Dendritic cell treated with granulocyte-macrophage colony-stimulating factor and Interleukin-4, amounts not matched to agents 40 ng/mL and 50 ng/mL, for 4 days (primary cell): ENCODE data around the gene STON2.

Experiments used
- H3K27ac Mint-ChIP-seq: one replicate; pipeline ENCODE4 v1.8.0; 2022; ENCODE audit warnings: mild to moderate bottlenecking, mixed read lengths
- H3K27me3 Mint-ChIP-seq: one replicate; pipeline ENCODE4 v1.8.0; 2022; ENCODE audit warnings: mild to moderate bottlenecking, mixed read lengths
- H3K36me3 Mint-ChIP-seq: one replicate; pipeline ENCODE4 v1.8.0; 2022; ENCODE audit warnings: low read depth, mixed read lengths
- H3K4me1 Mint-ChIP-seq: one replicate; pipeline ENCODE4 v1.8.0; 2022; ENCODE audit warnings: low read depth, mixed read lengths
- H3K4me3 Mint-ChIP-seq: one replicate; pipeline ENCODE4 v1.8.0; 2022; ENCODE audit warnings: mild to moderate bottlenecking, moderate library complexity, mixed read lengths
- H3K9me3 Mint-ChIP-seq: one replicate; pipeline ENCODE4 v1.8.0; 2022; ENCODE audit warnings: mixed read lengths
- intact Hi-C: fragments of 100-400 bp; cut with micrococcal nuclease; formaldehyde crosslinking; loops from one replicate; pipeline ENCODE4 v1.15.0; 2022

The STON2 gene

DNA sequence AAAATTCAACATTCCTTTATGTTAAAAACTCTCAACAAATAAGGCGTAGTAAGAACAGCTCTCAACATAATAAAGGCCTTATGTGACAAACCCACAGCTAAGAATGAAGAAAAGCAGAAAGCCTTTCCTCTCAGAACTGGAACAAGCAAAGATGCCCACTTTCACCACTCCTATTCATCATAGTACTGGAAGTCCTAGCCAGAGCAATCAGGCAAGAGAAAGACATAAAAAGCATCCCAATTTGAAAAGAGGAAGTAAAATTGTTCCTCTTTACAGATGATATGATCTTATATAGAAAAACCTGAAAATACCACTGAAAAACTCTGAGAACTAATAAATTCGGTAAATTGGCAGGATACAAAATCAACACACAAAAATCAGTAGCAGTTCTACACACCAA is 52.1 kb downstream of the STON2 start:
- intact Hi-C loops = loop anchor here (10.0 kb wide), 1 partner anchor 63 kb away; no protein-coding TSS in a partner anchor
- H3K36me3 Mint-ChIP-seq = no peaks in the 10 kb centered on the region
- peaks cover 7% of the 10 kb centered on the region for H3K27me3 Mint-ChIP-seq
- no peak overlapping the region for H3K4me3 Mint-ChIP-seq
- no peak overlapping the region for H3K27ac Mint-ChIP-seq
- peaks cover 8% of the 10 kb centered on the region for H3K4me1 Mint-ChIP-seq
- H3K9me3 Mint-ChIP-seq = no peaks in the 10 kb centered on the region

DNA sequence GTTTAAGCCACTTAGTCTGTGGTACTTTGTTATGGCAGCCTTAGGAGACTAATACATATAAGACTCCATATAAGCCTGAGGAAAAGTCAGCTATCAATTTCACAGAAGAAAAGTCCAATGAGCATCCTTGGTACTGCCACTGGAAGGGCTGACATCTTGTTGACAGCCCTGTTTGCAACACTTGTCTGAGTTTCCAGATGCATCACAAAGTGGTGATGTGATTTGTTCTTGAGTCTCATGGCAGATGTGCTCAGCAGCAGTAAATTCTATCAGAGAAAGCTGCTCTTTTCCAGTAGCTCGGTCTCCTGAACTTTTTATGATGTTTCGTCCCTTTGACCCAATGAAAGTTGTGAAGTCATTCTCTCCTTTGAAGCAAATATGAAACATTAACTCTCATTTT is 54.3 kb downstream of the STON2 start:
- Mint-ChIP-seq H3K4me3 (no peak overlapping the region), H3K9me3 (no peaks in the 10 kb centered on the region), H3K4me1 (peaks cover 8% of the 10 kb centered on the region), H3K36me3 (no peaks in the 10 kb centered on the region), H3K27ac (no peak overlapping the region), H3K27me3 (peaks cover 6% of the 10 kb centered on the region)
- intact Hi-C loops = loop anchor here (10.0 kb wide), 1 partner anchor 61 kb away; no protein-coding TSS in a partner anchor

DNA sequence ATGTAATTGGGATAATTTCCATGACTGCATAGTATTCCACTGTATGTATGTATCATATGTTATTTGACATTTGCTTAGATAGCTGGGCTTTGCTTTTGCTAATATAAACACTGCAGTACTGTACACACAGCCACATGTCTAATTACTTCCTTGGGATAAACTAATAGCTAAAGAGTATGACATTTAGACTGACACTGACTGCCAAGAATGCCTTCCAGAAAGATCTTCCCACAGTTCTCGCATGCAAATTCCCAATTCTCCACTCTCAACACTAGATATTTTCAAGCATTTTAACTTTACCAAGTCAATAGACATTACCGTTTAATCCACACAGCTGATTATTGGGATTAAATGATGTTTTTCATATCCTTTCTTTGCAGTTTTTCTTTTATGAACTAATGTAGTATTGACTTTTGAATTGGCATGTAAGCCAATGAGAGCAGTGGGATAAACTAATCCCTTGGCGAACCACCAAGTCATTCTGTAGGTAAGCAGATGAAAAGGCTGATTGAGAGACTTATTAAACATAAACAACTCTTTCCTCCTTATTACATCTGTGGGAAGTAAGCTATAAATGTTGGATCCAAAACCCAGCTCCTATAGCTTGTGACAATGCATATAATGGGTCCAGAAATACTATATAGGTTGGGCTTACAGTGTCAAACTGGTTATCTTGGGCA is 55.5 kb downstream of the STON2 start:
- Mint-ChIP-seq H3K27me3 (peaks cover 3% of the 10 kb centered on the region), H3K9me3 (no peaks in the 10 kb centered on the region), H3K27ac (no peak overlapping the region), H3K4me3 (no peak overlapping the region), H3K36me3 (no peaks in the 10 kb centered on the region), H3K4me1 (peaks cover 8% of the 10 kb centered on the region)
- intact Hi-C loops = loop anchor here (10.0 kb wide), 1 partner anchor 60 kb away; no protein-coding TSS in a partner anchor

DNA sequence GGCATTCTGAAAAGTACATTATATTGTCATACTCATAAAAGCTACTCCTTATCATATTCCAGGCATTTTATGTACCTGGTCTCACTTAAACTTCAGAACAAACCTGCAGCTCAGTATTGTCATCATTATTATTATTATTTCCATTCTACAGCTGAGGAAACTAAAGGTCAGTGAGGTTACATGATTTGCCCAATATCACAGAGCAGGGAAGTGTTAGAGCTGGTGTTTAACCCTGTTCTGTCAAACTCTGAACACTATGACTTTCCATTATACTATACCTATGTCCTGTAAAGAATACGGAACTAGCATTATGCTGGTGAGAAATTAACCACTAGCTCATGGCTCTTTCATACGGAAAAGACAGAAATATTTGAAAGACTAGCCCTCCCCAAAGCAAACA is 56.4 kb downstream of the STON2 start:
- peaks cover 8% of the 10 kb centered on the region for H3K4me1 Mint-ChIP-seq
- no peak overlapping the region for H3K27ac Mint-ChIP-seq
- no peaks in the 10 kb centered on the region for H3K36me3 Mint-ChIP-seq
- H3K4me3 Mint-ChIP-seq = no peak overlapping the region
- intact Hi-C loops = loop anchor here (10.0 kb wide), 1 partner anchor 59 kb away; no protein-coding TSS in a partner anchor
- no peaks in the 10 kb centered on the region for H3K9me3 Mint-ChIP-seq
- peaks cover 6% of the 10 kb centered on the region for H3K27me3 Mint-ChIP-seq

DNA sequence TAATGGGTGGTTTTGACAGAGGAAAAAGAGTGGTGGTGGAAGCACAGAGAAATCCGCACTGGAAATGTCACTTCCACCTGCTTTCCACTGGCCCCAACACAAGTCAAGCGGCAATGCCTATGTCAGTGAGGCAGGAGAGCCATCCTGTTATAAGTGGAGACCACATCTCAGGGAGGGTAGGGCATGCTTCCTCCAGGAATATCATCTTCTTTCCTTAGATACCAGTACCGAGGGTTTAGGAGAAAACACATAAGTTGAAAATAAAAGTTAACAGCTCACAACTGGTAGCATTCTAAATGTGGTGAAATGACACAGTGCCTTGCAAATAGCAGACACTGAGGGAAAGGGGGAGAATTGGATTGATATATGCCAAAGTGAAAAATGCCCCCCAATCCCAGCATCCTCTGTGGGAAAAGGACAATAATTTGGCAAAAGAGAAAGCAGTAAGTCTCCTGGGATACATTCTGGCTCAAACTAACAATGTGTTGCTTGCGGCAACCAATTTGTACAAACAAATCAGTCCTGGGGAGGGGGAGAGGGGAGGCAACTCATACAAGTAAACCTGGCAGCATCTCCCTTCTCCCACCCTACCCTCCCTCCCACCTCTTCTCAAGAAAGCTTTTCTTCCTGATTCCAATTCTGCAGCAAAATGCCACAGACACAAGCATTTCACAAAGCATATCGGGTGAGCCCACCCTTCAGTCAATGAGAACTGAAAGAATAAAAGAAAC is 57.1 kb downstream of the STON2 start:
- H3K27ac Mint-ChIP-seq = no peak overlapping the region
- no peaks in the 10 kb centered on the region for H3K36me3 Mint-ChIP-seq
- peaks cover 3% of the 10 kb centered on the region for H3K4me1 Mint-ChIP-seq
- no peak overlapping the region for H3K4me3 Mint-ChIP-seq
- intact Hi-C loops = loop anchor here (10.0 kb wide), 1 partner anchor 58 kb away; no protein-coding TSS in a partner anchor
- H3K27me3 Mint-ChIP-seq = peaks cover 9% of the 10 kb centered on the region
- H3K9me3 Mint-ChIP-seq = no peaks in the 10 kb centered on the region

DNA sequence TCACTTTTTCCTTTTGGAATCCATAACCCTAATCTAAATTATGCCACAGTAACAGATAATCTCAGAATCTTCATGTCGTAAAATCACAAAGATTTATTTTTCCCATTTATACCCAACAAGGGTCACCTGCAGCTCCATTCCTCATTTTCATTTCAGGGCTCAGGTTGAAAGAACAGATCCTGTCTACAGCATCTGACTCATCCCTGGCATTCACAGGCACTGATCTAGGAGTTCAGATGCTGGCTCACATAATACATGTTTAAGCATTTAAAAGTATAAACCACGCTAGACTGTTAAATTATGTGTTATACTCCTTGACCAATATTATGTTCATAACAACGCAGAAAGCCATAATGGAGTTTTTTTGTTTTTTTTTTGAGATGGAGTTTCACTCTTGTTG is 58.3 kb downstream of the STON2 start:
- Mint-ChIP-seq H3K4me1 (peaks cover under 1% of the 10 kb centered on the region), H3K27ac (no peak overlapping the region), H3K4me3 (no peak overlapping the region), H3K27me3 (peaks cover 10% of the 10 kb centered on the region), H3K36me3 (no peaks in the 10 kb centered on the region), H3K9me3 (no peaks in the 10 kb centered on the region)
- intact Hi-C loops = loop anchor here (10.0 kb wide), 1 partner anchor 57 kb away; no protein-coding TSS in a partner anchor

DNA sequence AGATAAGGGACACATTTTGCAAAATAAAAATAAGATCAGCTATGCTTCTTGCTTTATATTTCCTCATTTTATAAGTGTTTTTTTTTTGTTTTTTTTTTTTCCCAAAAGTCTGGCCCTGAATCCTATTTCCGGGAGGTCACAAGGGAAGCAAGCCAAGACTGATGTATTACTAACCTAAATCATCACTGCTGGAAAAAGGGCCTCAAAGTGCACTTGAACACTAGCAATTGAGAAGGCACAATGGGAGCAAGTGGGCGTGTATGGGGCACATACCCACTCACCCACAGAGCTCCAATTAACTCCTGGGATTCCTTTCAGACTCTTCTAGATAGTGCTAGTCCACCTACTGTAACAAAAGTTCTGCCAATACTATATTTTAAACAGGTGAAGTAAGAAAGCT is 58.8 kb downstream of the STON2 start:
- intact Hi-C loops = loop anchor here (10.0 kb wide), 1 partner anchor 57 kb away; no protein-coding TSS in a partner anchor
- Mint-ChIP-seq H3K36me3 (no peaks in the 10 kb centered on the region), H3K9me3 (no peaks in the 10 kb centered on the region), H3K27me3 (peaks cover 12% of the 10 kb centered on the region), H3K27ac (no peak overlapping the region), H3K4me3 (no peak overlapping the region), H3K4me1 (peaks cover 5% of the 10 kb centered on the region)

DNA sequence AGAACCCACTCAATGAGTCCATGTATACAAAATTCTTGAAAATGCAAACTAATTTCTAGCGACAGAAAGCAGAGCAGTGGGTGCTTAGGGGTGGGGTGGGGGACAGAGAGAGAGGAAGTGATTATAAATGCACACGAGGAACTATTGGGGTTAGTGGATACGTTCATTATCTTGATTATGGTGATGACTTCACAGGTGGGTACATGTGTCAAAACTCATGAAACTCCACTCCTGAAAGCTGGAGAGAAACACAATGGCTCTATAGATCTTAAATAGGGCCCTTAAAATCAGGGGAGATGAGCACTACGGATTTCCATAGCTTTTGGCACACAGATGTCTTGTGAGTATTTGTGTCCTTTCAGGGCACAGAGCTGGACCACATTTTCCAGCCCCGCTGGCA is 59.9 kb downstream of the STON2 start:
- no peaks in the 10 kb centered on the region for H3K36me3 Mint-ChIP-seq
- peaks cover 13% of the 10 kb centered on the region for H3K27me3 Mint-ChIP-seq
- intact Hi-C loops = loop anchor here (10.0 kb wide), 1 partner anchor 55 kb away; no protein-coding TSS in a partner anchor
- peaks cover 6% of the 10 kb centered on the region for H3K4me1 Mint-ChIP-seq
- no peak overlapping the region for H3K4me3 Mint-ChIP-seq
- no peak overlapping the region for H3K27ac Mint-ChIP-seq
- H3K9me3 Mint-ChIP-seq = no peaks in the 10 kb centered on the region

DNA sequence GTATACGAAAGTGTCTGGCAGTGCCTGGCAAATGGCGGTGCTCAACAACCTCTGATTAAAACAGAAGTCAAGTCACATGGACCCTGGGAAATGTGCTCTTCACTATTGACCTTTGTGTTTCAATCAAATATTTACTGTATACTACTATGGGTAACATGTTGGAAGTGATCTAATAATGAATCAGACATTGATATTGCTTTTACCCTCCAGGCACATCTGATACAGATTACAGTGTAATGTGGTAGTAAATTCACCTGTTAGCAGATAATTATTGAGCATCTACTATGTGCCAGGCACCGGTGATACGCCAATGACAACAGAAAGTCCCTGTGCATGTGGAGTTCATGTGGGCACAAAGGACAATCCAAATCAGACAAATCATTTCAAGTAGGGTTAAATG is 63.1 kb downstream of the STON2 start:
- H3K4me1 Mint-ChIP-seq = peaks cover 12% of the 10 kb centered on the region
- H3K27me3 Mint-ChIP-seq = peaks cover 16% of the 10 kb centered on the region
- no peaks in the 10 kb centered on the region for H3K9me3 Mint-ChIP-seq
- no peak overlapping the region for H3K27ac Mint-ChIP-seq
- no peak overlapping the region for H3K4me3 Mint-ChIP-seq
- intact Hi-C loops = no loop called here
- H3K36me3 Mint-ChIP-seq = no peaks in the 10 kb centered on the region

DNA sequence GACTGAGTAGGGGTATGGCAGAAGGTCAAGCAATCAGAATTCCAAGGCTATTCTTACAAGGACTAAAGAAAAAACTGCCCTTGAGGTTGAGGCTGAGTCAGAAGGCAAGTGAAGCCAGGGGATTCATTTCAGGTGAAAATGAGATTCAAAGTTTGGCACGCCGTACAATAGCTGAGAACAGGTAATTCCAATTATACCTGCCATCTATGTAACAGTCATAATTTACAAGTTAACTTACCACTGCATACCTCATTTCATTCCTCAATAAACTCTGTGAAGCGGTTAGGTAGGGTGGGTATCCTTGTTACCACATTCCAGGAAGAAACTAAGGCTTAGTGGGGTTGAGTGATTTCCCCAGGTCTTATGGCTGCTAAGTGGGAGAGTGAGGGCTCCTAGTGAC is 64.1 kb downstream of the STON2 start:
- Mint-ChIP-seq H3K4me3 (no peak overlapping the region), H3K27me3 (peaks cover 16% of the 10 kb centered on the region), H3K27ac (no peak overlapping the region)

DNA sequence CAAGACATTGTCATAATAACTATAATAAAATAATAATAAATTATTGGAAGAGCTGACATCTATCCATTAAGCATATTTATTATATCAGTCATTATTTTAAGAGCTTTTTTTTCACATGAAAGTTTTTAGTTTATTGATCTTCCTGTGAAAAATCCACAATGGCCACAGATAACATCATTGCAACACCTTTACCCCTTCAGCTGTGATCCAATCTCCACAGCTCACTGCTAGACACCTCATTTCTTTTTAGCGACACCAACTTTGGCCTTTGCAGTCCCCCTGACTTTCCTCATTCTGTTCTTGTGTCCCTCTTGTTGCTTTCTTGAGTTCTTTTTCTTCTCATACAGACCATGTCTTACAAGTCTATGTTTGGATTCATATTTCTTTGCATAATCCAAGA is 67.4 kb downstream of the STON2 start:
- H3K27me3 Mint-ChIP-seq = peaks cover 13% of the 10 kb centered on the region
- H3K36me3 Mint-ChIP-seq = no peaks in the 10 kb centered on the region
- intact Hi-C loops = no loop called here
- no peak overlapping the region for H3K4me3 Mint-ChIP-seq
- H3K9me3 Mint-ChIP-seq = no peaks in the 10 kb centered on the region
- peaks cover 12% of the 10 kb centered on the region for H3K4me1 Mint-ChIP-seq
- H3K27ac Mint-ChIP-seq = no peak overlapping the region

More for the DNA sequence above, 64.1 kb downstream of the STON2 start:
- Mint-ChIP-seq H3K9me3 (no peaks in the 10 kb centered on the region), H3K4me1 (peaks cover 12% of the 10 kb centered on the region), H3K36me3 (no peaks in the 10 kb centered on the region)
- intact Hi-C loops = no loop called here

DNA sequence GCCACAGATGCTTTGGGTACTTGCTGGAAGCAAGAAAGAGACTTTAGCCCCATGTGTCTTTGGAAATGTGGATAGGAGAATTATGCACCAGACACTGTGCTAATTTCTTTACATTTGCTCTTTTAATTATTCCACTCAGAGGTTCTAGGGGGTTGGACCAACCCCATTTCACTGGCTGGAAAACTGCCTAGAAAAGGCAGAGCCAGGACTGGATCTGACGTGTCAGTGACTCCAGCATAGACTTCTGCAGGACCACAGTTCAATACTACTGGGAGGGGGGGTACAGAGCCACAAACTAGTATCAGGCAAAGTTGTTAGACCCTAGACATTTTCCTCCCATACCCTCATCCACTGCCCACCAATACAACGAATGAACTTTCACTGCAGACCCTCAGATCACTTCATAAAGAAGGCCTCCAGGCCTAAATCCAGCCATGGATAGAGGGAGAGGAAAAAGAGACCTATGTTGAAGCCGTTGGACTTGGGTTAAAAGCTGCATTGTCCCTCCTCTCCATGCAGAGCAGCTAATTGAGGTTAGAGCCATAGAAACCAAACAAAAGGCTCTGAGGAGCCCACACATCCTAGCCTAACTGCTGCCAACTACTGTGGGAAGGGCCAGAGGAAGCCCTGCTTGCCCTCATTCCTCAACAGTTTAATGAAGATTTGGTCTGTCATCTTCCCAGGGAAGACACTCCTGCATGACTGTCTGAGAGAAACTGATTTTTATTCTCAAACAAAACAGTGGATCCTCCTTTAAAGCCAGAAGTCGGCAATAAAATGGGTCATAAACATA is 68.7 kb downstream of the STON2 start:
- no peaks in the 10 kb centered on the region for H3K9me3 Mint-ChIP-seq
- H3K27me3 Mint-ChIP-seq = peaks cover 7% of the 10 kb centered on the region
- H3K36me3 Mint-ChIP-seq = no peaks in the 10 kb centered on the region
- peaks cover 8% of the 10 kb centered on the region for H3K4me1 Mint-ChIP-seq
- no peak overlapping the region for H3K4me3 Mint-ChIP-seq
- no peak overlapping the region for H3K27ac Mint-ChIP-seq
- intact Hi-C loops = no loop called here

DNA sequence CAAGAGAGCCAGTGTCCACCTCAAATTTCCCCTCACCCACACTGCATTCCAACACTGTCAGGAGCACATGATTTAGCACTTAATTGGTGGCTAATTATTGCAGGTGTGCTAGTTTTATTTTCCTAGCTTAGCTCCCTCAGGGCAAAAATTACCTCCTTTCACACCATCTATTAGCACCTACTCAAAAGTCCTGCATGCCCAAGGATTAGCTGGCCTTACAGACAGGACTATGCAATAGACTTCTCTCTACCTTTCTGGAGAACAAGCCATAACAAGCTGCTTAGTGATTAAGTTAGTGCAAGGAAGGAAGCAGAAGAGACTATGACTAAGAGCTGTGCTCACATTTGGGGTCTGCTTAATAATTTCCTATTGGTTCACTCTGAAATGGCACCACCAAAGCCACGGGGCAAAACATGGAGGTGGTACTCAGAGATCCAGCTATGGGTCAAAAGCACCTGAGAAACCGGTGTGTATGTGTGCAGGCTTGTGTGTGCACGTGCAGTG is 69.5 kb downstream of the STON2 start:
- intact Hi-C loops = no loop called here
- peaks cover 6% of the 10 kb centered on the region for H3K4me1 Mint-ChIP-seq
- no peak overlapping the region for H3K27ac Mint-ChIP-seq

More for the DNA sequence above, 69.5 kb downstream of the STON2 start:
- no peaks in the 10 kb centered on the region for H3K9me3 Mint-ChIP-seq
- no peaks in the 10 kb centered on the region for H3K36me3 Mint-ChIP-seq
- H3K4me3 Mint-ChIP-seq = no peak overlapping the region
- peaks cover 6% of the 10 kb centered on the region for H3K27me3 Mint-ChIP-seq
